Stimulated activated CD4-positive, alpha-beta T cell treated with anti-CD3 and anti-CD28 coated beads, Interleukin-1b, Interleukin-23, amount 100 ng/mL, for 1 hour (primary cell): ENCODE results near the gene CPNE4.

ENCODE experiments used
- DNase-seq, 2 donors: peaks; one replicate each; pipeline ENCODE4 v3.0.0-alpha.2; 2020; ENCODE audit warnings: low read depth in 2 of 2

CPNE4 gene

DNA sequence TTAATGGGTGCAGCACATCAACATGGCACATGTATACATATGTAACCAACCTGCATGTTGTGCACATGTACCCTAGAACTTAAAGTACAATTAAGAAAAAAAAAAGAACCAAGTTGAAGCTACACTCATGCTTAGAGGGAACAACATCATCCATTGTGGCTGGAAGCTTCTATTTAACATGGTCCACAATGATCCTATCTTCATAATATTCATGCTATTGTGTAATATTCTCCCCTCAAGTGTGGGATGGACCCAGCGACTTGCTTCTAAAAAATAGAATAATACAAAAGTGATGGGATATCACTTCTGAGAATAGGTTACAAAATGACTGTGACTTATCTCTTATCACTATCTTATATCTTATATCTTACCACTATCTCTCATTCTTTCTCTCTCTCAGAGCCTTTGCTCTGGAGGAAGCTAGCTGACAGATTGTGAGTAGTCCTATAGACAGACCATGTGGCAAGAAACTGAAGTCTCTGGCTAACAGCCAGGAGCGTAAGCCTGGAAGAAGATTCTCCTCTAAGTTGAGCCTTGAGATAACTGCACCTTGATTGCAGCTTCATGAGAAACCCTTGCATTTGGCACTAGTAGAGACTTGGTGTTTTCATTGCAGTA is 333.6 kb downstream of the CPNE4 start:
- DNase-seq: no peak

DNA sequence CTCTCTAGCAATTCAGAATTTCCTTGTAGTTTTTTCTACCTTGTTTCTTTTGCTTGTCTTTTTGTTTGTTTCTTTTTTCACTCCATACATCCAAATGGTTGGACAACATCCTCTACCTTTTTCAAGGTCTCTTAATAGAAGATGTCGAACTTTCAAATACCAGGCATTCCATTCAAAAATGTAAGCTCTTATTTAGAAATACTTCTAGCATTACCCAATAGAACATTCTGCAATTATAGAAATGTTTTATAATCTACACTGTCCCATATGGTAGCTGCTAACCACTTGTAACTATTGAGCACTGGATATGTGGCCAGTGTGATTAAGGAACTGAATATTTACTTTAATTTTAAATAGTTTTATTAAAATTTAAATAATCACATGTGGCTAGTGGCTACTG is 335.8 kb downstream of the CPNE4 start:
- no peak for DNase-seq

- no peak for DNase-seq
These were observed 340.4 kb downstream of the CPNE4 start for GRCh38 chr3:131694376-131694775.

DNA sequence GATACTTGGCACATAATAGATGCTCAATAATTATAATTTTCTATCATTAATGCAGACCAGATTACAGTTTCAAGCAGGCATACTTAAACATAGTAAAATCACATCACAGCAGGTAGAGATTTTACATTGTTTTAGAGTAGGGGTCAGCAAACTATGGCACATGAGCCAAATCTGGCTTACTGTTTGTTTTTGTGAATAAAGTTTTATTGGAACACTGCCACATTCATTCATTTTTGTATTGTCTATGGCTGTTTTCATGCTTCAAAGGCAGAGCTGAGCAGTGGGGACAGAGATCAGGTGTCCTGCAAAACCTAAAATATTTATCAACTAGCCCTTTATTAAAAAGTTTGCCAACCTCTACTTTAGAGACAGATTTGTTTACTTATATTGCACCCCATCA is 342.5 kb downstream of the CPNE4 start:
- DNase-seq: no peak

DNA sequence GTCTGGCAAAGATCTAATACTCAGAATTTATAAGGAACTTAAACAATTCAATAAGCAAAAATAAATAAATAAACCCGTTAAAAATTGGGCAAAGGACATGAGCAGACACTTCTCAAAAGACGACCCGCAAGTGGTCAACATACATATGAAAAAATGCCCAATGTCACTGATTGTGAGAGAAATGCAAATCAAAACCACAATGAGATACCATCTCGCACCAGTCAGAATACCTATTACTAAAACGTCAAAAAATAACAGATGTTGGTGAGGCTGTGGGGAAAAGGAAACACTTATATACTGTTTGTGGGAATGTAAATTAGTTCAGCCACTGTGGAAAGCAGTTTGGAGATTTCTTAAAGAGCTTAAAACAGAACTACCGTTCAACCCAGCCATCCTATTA is 344.0 kb downstream of the CPNE4 start:
- DNase-seq: no peak

GRCh38 chr3:131688370-131688769 is 346.4 kb downstream of the CPNE4 start:
- DNase-seq: no peak

- no peak for DNase-seq
These were observed 365.2 kb downstream of the CPNE4 start for GRCh38 chr3:131669600-131669999.

GRCh38 chr3:131658771-131659170 is 376.0 kb downstream of the CPNE4 start:
- DNase-seq: no peak

DNA sequence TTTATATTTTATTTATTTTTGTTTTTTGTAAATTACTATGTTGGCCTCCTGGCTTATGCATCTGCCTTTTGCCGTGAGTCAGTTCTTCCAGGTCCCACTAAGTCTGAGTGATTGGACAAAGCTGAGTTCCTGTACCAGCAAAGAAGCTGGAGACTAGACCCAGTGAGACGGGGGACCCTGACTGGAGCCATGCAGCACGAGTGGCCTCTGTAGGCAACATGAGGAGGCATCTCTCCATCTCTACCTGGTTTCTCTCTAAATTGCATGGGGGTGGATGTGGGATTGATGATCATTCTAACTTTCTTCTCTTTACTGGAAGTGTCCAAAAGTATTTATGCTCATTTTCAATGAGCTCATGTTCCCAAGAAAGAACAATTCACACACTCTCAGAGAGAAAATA is 376.7 kb downstream of the CPNE4 start:
- no peak for DNase-seq

- DNase-seq: no peak
These were observed 379.6 kb downstream of the CPNE4 start for GRCh38 chr3:131655070-131655690.

- DNase-seq: no peak
These were observed 389.2 kb downstream of the CPNE4 start for GRCh38 chr3:131645638-131646037.

GRCh38 chr3:131636266-131636775 is 398.5 kb downstream of the CPNE4 start:
- no peak for DNase-seq

- DNase-seq: no peak
These were observed 404.0 kb downstream of the CPNE4 start for GRCh38 chr3:131630807-131631206.

GRCh38 chr3:131630097-131630496 is 404.7 kb downstream of the CPNE4 start:
- no peak for DNase-seq

- no peak for DNase-seq
These were observed 411.4 kb downstream of the CPNE4 start for GRCh38 chr3:131623431-131623830.

DNA sequence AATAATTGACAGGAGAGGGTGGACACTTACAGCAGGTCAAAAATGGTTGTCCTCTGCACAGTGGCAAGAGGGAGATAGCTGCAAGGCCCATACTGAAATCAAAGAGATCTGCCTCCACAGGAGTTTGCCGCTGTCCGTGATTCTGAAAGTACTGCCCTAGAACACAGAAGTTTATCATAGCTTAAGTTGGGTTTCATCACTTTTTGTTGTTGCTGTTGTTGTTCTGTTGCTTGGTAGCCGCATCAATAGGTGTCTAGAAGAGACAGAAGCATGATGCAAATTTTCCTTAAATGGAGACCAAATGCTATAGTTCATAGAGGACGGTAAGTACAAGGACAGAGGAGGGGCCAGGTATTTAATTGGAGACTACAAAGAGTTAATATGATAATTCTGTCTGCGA is 412.1 kb downstream of the CPNE4 start:
- no peak for DNase-seq

GRCh38 chr3:131620977-131621376 is 413.8 kb downstream of the CPNE4 start:
- no peak for DNase-seq

DNA sequence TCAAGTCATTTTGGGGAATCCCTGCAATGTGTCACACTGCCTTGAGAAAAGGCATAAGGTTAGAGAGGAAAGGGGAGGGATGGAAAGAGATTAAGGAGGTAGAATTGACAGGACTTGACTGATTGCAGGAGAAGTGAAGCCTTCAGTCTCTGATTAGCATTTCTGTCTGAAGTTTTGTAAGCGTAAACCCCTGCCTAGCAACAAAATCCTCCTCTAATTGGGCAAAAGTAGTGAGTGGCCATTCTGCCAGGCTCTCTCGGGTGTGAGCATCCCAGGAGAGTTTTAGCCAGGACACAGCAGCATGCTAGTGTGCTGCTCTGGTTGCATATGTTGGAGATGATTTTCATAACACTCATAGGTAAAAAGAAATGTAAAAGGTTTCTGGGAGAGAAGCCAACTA is 415.0 kb downstream of the CPNE4 start:
- no peak for DNase-seq

DNA sequence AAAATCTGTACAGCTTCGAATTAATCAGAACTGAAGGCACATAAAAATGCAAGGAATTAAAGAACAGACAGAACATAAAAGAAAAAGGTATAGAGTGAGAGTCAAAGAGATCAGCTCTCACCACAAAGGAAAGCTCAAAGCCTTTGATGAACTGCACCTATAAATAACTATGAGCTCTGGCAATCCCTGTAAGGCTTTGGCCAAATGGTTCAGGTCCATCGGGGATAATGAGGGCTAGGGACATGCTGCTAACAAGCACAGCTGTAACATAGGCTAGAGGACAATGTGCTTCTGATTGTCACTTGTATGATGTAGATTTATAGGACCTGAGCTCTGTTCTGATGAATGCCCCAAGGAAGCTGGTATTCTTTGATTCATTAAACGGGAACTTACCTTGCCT is 418.1 kb downstream of the CPNE4 start:
- DNase-seq: no peak

- DNase-seq: no peak
These were observed 422.1 kb downstream of the CPNE4 start for GRCh38 chr3:131612745-131613144.

DNA sequence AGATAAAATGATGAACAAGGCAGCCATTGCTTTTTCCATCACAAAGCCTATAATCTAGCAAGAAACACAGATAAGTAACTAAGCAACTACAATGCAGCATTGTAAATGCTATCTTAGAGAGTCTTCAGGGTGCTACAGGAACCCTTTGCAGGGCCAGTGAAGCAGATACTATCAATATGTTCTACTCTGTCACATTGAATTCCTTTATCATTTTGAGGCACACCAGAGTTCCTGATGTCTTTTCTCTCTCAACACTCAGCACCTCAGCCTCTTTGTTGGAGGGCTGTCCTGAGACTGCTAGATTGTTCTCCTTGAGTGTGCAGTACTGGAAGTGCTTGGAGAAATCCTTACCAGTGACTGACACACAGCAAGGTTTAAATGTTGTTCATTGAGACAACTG is 424.6 kb downstream of the CPNE4 start:
- no peak for DNase-seq

- no peak for DNase-seq
These were observed 426.1 kb downstream of the CPNE4 start for GRCh38 chr3:131608741-131609140.

- DNase-seq: no peak
These were observed 426.5 kb downstream of the CPNE4 start for GRCh38 chr3:131608296-131608695.

- DNase-seq: no peak
These were observed 428.9 kb downstream of the CPNE4 start for GRCh38 chr3:131605916-131606315.
